Measurements from ENCODE around the gene XPO6.

Gene XPO6

GRCh38 chr16:28118637-28119036 is 93.1 kb downstream of the XPO6 start:
- POLR2A ChIA-PET = no interaction called here
- CTCF ChIA-PET = no interaction called here
- Histone ChIP-seq H3K4me3 (ENCODE audit: low read depth, low read length) (no peak overlapping the region), H3K9me3 (ENCODE audit: control insufficient read depth, insufficient read depth, low read depth, low read length) (no peaks in the 10 kb centered on the region), H3K36me3 (ENCODE audit: control insufficient read depth in 2 of 2, insufficient read depth in 1 of 2, low read length in 2 of 2) (peaks cover 28 to 91% of the 10 kb centered on the region in 2 experiments), H3K27ac (ENCODE audit: extremely low read depth, low read depth, low read length) (no peak overlapping the region), H3K4me1 (ENCODE audit: control insufficient read depth, insufficient read depth, low read length) (no peaks in the 10 kb centered on the region)
- TF ChIP-seq ZNF354C (tag by site-specific recombination; IDR thresholded peaks at IDR 0.05; ENCODE audit: borderline replicate concordance, low read depth) (no peak), ZNF211 (tag by site-specific recombination; IDR thresholded peaks at IDR 0.05; ENCODE audit: low read depth) (no peak), MYNN (tag by site-specific recombination; IDR thresholded peaks at IDR 0.05; ENCODE audit: borderline replicate concordance) (no peak), ZNF514 (tag by site-specific recombination; IDR thresholded peaks at IDR 0.05) (no peak), ZNF302 (tag by site-specific recombination; IDR thresholded peaks at IDR 0.05; ENCODE audit: low read depth) (no peak), ZNF473 (tag by site-specific recombination; IDR thresholded peaks at IDR 0.05) (no peak), ZNF121 (tag by site-specific recombination; IDR thresholded peaks at IDR 0.05) (no peak), ZNF701 (tag by site-specific recombination; IDR thresholded peaks at IDR 0.05) (no peak), ZNF214 (tag by site-specific recombination; IDR thresholded peaks at IDR 0.05; ENCODE audit: borderline replicate concordance) (no peak), GLIS1 (tag by site-specific recombination; IDR thresholded peaks at IDR 0.05) (no peak), ZNF677 (tag by site-specific recombination; IDR thresholded peaks at IDR 0.05) (no peak), ZNF155 (tag by site-specific recombination; IDR thresholded peaks at IDR 0.05) (no peak), ZNF555 (tag by site-specific recombination; conservative IDR thresholded peaks at IDR 0.05) (no peak)
- TF ChIP-seq, protein P1, sequence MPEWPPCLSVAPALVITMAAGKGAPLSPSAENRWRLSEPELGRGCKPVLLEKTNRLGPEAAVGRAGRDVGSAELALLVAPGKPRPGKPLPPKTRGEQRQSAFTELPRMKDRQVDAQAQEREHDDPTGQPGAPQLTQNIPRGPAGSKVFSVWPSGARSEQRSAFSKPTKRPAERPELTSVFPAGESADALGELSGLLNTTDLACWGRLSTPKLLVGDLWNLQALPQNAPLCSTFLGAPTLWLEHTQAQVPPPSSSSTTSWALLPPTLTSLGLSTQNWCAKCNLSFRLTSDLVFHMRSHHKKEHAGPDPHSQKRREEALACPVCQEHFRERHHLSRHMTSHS (tag by site-specific recombination; IDR thresholded peaks at IDR 0.05) = no peak

DNA sequence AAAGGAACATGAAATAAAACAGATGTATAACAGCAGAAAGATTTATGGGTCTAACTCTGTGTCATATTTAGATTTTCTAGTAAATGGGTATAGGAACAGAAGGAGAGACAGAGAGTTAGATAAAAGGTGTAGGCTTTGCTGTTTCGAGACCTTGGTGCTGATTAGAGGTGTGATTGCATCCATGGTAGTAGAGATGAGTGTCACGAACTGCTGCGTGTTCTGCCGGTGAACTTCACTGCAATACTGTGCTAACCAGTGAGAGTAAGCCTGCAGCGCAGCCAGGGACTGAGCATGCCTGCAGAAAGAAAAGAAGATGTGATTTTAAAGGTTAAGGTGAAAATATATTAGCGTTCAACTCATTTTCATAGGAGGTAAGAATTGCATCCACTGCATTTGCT is 94.6 kb downstream of the XPO6 start:
- Histone ChIP-seq H3K4me3 (ENCODE audit: low read depth, low read length) (no peak overlapping the region), H3K36me3 (ENCODE audit: control insufficient read depth in 2 of 2, insufficient read depth in 1 of 2, low read length in 2 of 2) (peaks cover 17 to 92% of the 10 kb centered on the region in 2 experiments), H3K4me1 (ENCODE audit: control insufficient read depth, insufficient read depth, low read length) (no peaks in the 10 kb centered on the region), H3K27ac (ENCODE audit: extremely low read depth, low read depth, low read length) (no peak overlapping the region), H3K9me3 (ENCODE audit: control insufficient read depth, insufficient read depth, low read depth, low read length) (no peaks in the 10 kb centered on the region)
- ChIA-PET POLR2A (no interaction called here), CTCF (no interaction called here)
- TF ChIP-seq ZIC2 (tag by site-specific recombination; IDR thresholded peaks at IDR 0.05) (no peak), ZNF670 (tag by site-specific recombination; IDR thresholded peaks at IDR 0.05; ENCODE audit: low read depth) (no peak), ZNF274 (IDR thresholded peaks at IDR 0.05; ENCODE audit: low read length) (no peak), ZNF274 (tag by site-specific recombination; IDR thresholded peaks at IDR 0.05; ENCODE audit: borderline replicate concordance) (no peak), ZNF394 (tag by site-specific recombination; IDR thresholded peaks at IDR 0.05; ENCODE audit: borderline replicate concordance) (no peak), ZSCAN4 (tag by site-specific recombination; IDR thresholded peaks at IDR 0.05) (no peak), ZNF121 (tag by site-specific recombination; IDR thresholded peaks at IDR 0.05) (no peak), ZNF521 (tag by site-specific recombination; IDR thresholded peaks at IDR 0.05) (no peak), BCL11B (tag by site-specific recombination; IDR thresholded peaks at IDR 0.05; ENCODE audit: low read depth) (no peak), ZNF302 (tag by site-specific recombination; IDR thresholded peaks at IDR 0.05; ENCODE audit: low read depth) (no peak), ZNF501 (tag by site-specific recombination; IDR thresholded peaks at IDR 0.05) (no peak), IKZF3 (tag by site-specific recombination; IDR thresholded peaks at IDR 0.05) (no peak), MEIS1 (CRISPR knock-in tag; IDR thresholded peaks at IDR 0.05; ENCODE audit: borderline replicate concordance) (no peak), ZNF76 (tag by site-specific recombination; IDR thresholded peaks at IDR 0.05; ENCODE audit: borderline replicate concordance, low read depth) (no peak), ZNF660 (tag by site-specific recombination; IDR thresholded peaks at IDR 0.05) (no peak), PRDM4 (tag by site-specific recombination; IDR thresholded peaks at IDR 0.05) (no peak), ZNF48 (tag by site-specific recombination; IDR thresholded peaks at IDR 0.05) (no peak)
- TF ChIP-seq, protein P2, sequence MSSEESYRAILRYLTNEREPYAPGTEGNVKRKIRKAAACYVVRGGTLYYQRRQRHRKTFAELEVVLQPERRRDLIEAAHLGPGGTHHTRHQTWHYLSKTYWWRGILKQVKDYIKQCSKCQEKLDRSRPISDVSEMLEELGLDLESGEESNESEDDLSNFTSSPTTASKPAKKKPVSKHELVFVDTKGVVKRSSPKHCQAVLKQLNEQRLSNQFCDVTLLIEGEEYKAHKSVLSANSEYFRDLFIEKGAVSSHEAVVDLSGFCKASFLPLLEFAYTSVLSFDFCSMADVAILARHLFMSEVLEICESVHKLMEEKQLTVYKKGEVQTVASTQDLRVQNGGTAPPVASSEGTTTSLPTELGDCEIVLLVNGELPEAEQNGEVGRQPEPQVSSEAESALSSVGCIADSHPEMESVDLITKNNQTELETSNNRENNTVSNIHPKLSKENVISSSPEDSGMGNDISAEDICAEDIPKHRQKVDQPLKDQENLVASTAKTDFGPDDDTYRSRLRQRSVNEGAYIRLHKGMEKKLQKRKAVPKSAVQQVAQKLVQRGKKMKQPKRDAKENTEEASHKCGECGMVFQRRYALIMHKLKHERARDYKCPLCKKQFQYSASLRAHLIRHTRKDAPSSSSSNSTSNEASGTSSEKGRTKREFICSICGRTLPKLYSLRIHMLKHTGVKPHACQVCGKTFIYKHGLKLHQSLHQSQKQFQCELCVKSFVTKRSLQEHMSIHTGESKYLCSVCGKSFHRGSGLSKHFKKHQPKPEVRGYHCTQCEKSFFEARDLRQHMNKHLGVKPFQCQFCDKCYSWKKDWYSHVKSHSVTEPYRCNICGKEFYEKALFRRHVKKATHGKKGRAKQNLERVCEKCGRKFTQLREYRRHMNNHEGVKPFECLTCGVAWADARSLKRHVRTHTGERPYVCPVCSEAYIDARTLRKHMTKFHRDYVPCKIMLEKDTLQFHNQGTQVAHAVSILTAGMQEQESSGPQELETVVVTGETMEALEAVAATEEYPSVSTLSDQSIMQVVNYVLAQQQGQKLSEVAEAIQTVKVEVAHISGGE (tag by site-specific recombination; conservative IDR thresholded peaks at IDR 0.05; ENCODE audit: low read depth) = no peak

Data from HEK293 (cell line).